Measurements from ENCODE around the gene SH2D3A. TPM values are rescaled to one million over a fixed set of nuclear protein-coding genes. Genes with fewer than 3 reads are reported as not detected.
"Not testable (repeated sequence)": the region's sequence is repeated elsewhere in the genome, so short reads cannot be mapped to it uniquely, and the experiment has no call there.

SH2D3A gene
- polyA plus RNA-seq, 2 donors, result 29.6 to 48.7 TPM

- Histone ChIP-seq H3K9me3 (ENCODE audit: control insufficient read depth in 2 of 2, insufficient read depth in 1 of 2, low read depth in 1 of 2, low read length in 1 of 2) (peaks cover 0 to 6% of the 10 kb centered on the region in 2 donors), H3K4me1 (ENCODE audit: control insufficient read depth in 2 of 2, insufficient read depth in 2 of 2, low read length in 1 of 2) (peaks cover 0 to 2% of the 10 kb centered on the region in 2 donors), H3K4me3 (ENCODE audit: low read depth in 1 of 2, low read length in 2 of 2) (no peak overlapping the region), H3K27ac (ENCODE audit: low read depth in 2 of 2, low read length in 1 of 2) (no peak overlapping the region), H3K27me3 (ENCODE audit: control insufficient read depth in 1 of 2, insufficient read depth in 2 of 2, low read length in 2 of 2) (no peaks in the 10 kb centered on the region), H3K36me3 (ENCODE audit: control insufficient read depth in 2 of 2, insufficient read depth in 2 of 2, low read length in 1 of 2) (no peaks in the 10 kb centered on the region)
- 90 to 91% methylated on average over 19 to 20 of the region's 20 CpGs for WGBS, 2 donors
These were observed 54.3 kb downstream of the SH2D3A start for GRCh38 chr19:6712692-6713670.

- no peak overlapping the region for H3K4me3 ChIP-seq (ENCODE audit: low read depth in 1 of 2, low read length in 2 of 2)
- no peak overlapping the region for H3K27ac ChIP-seq (ENCODE audit: low read depth in 2 of 2, low read length in 1 of 2)
- 86 to 93% methylated on average over 16 of the region's 16 CpGs for WGBS, 2 donors
- H3K9me3 ChIP-seq (ENCODE audit: control insufficient read depth in 2 of 2, insufficient read depth in 1 of 2, low read depth in 1 of 2, low read length in 1 of 2), result peaks cover 0 to under 1% of the 10 kb centered on the region in 2 donors
- H3K4me1 ChIP-seq (ENCODE audit: control insufficient read depth in 2 of 2, insufficient read depth in 2 of 2, low read length in 1 of 2), result no peaks in the 10 kb centered on the region
- no peaks in the 10 kb centered on the region for H3K27me3 ChIP-seq (ENCODE audit: control insufficient read depth in 1 of 2, insufficient read depth in 2 of 2, low read length in 2 of 2)
- no peaks in the 10 kb centered on the region for H3K36me3 ChIP-seq (ENCODE audit: control insufficient read depth in 2 of 2, insufficient read depth in 2 of 2, low read length in 1 of 2)
These were observed 55.0 kb downstream of the SH2D3A start for GRCh38 chr19:6712231-6712630.

- no peak overlapping the region for H3K27ac ChIP-seq (ENCODE audit: low read depth in 2 of 2, low read length in 1 of 2)
- H3K4me1 ChIP-seq (ENCODE audit: control insufficient read depth in 2 of 2, insufficient read depth in 2 of 2, low read length in 1 of 2), result no peaks in the 10 kb centered on the region
- H3K9me3 ChIP-seq (ENCODE audit: control insufficient read depth in 2 of 2, insufficient read depth in 1 of 2, low read depth in 1 of 2, low read length in 1 of 2), result no peaks in the 10 kb centered on the region
- no peak overlapping the region for H3K4me3 ChIP-seq (ENCODE audit: low read depth in 1 of 2, low read length in 2 of 2)
- 76 to 81% methylated on average over 10 of the region's 10 CpGs for WGBS, 2 donors
- H3K36me3 ChIP-seq (ENCODE audit: control insufficient read depth in 2 of 2, insufficient read depth in 2 of 2, low read length in 1 of 2), result no peaks in the 10 kb centered on the region
- H3K27me3 ChIP-seq (ENCODE audit: control insufficient read depth in 1 of 2, insufficient read depth in 2 of 2, low read length in 2 of 2), result no peaks in the 10 kb centered on the region
These were observed 55.6 kb downstream of the SH2D3A start for GRCh38 chr19:6711605-6712004.

- H3K4me1 ChIP-seq (ENCODE audit: control insufficient read depth in 2 of 2, insufficient read depth in 2 of 2, low read length in 1 of 2), result no peaks in the 10 kb centered on the region
- H3K27ac ChIP-seq (ENCODE audit: low read depth in 2 of 2, low read length in 1 of 2), result no peak overlapping the region
- no peaks in the 10 kb centered on the region for H3K9me3 ChIP-seq (ENCODE audit: control insufficient read depth in 2 of 2, insufficient read depth in 1 of 2, low read depth in 1 of 2, low read length in 1 of 2)
- H3K36me3 ChIP-seq (ENCODE audit: control insufficient read depth in 2 of 2, insufficient read depth in 2 of 2, low read length in 1 of 2), result no peaks in the 10 kb centered on the region
- WGBS, 2 donors, result 52 to 55% methylated on average over 9 of the region's 9 CpGs
- no peak overlapping the region for H3K4me3 ChIP-seq (ENCODE audit: low read depth in 1 of 2, low read length in 2 of 2)
- H3K27me3 ChIP-seq (ENCODE audit: control insufficient read depth in 1 of 2, insufficient read depth in 2 of 2, low read length in 2 of 2), result no peaks in the 10 kb centered on the region
These were observed 56.2 kb downstream of the SH2D3A start for GRCh38 chr19:6711078-6711361.

- Histone ChIP-seq H3K27me3 (ENCODE audit: control insufficient read depth in 1 of 2, insufficient read depth in 2 of 2, low read length in 2 of 2) (no peaks in the 10 kb centered on the region), H3K4me3 (ENCODE audit: low read depth in 1 of 2, low read length in 2 of 2) (no peak overlapping the region), H3K27ac (ENCODE audit: low read depth in 2 of 2, low read length in 1 of 2) (no peak overlapping the region), H3K36me3 (ENCODE audit: control insufficient read depth in 2 of 2, insufficient read depth in 2 of 2, low read length in 1 of 2) (no peaks in the 10 kb centered on the region), H3K9me3 (ENCODE audit: control insufficient read depth in 2 of 2, insufficient read depth in 1 of 2, low read depth in 1 of 2, low read length in 1 of 2) (no peaks in the 10 kb centered on the region), H3K4me1 (ENCODE audit: control insufficient read depth in 2 of 2, insufficient read depth in 2 of 2, low read length in 1 of 2) (no peaks in the 10 kb centered on the region)
- WGBS, 2 donors, result 22 to 33% methylated on average over 28 to 30 of the region's 30 CpGs
These were observed 56.8 kb downstream of the SH2D3A start for GRCh38 chr19:6710273-6711077.

GRCh38 chr19:6709549-6709948 is 57.7 kb downstream of the SH2D3A start:
- H3K4me1 ChIP-seq (ENCODE audit: control insufficient read depth in 2 of 2, insufficient read depth in 2 of 2, low read length in 1 of 2), result no peaks in the 10 kb centered on the region
- no peaks in the 10 kb centered on the region for H3K27me3 ChIP-seq (ENCODE audit: control insufficient read depth in 1 of 2, insufficient read depth in 2 of 2, low read length in 2 of 2)
- H3K36me3 ChIP-seq (ENCODE audit: control insufficient read depth in 2 of 2, insufficient read depth in 2 of 2, low read length in 1 of 2), result no peaks in the 10 kb centered on the region
- H3K9me3 ChIP-seq (ENCODE audit: control insufficient read depth in 2 of 2, insufficient read depth in 1 of 2, low read depth in 1 of 2, low read length in 1 of 2), result no peaks in the 10 kb centered on the region
- 50 to 51% methylated on average over 13 to 14 of the region's 14 CpGs for WGBS, 2 donors
- no peak overlapping the region for H3K27ac ChIP-seq (ENCODE audit: low read depth in 2 of 2, low read length in 1 of 2)
- H3K4me3 ChIP-seq (ENCODE audit: low read depth in 1 of 2, low read length in 2 of 2), result no peak overlapping the region

GRCh38 chr19:6708913-6709312 is 58.3 kb downstream of the SH2D3A start:
- not testable (repeated sequence) for H3K9me3 ChIP-seq (ENCODE audit: control insufficient read depth in 2 of 2, insufficient read depth in 1 of 2, low read depth in 1 of 2, low read length in 1 of 2); H3K27ac ChIP-seq (ENCODE audit: low read depth in 2 of 2, low read length in 1 of 2); H3K36me3 ChIP-seq (ENCODE audit: control insufficient read depth in 2 of 2, insufficient read depth in 2 of 2, low read length in 1 of 2); H3K4me1 ChIP-seq (ENCODE audit: control insufficient read depth in 2 of 2, insufficient read depth in 2 of 2, low read length in 1 of 2); H3K4me3 ChIP-seq (ENCODE audit: low read depth in 1 of 2, low read length in 2 of 2); H3K27me3 ChIP-seq (ENCODE audit: control insufficient read depth in 1 of 2, insufficient read depth in 2 of 2, low read length in 2 of 2)
- 85 to 89% methylated on average over 12 of the region's 12 CpGs for WGBS, 2 donors

GRCh38 chr19:6708346-6708745 is 58.9 kb downstream of the SH2D3A start:
- WGBS, 2 donors, result 82 to 83% methylated on average over 3 of the region's 3 CpGs
- H3K27me3 ChIP-seq (ENCODE audit: control insufficient read depth in 1 of 2, insufficient read depth in 2 of 2, low read length in 2 of 2), result no peaks in the 10 kb centered on the region
- no peaks in the 10 kb centered on the region for H3K9me3 ChIP-seq (ENCODE audit: control insufficient read depth in 2 of 2, insufficient read depth in 1 of 2, low read depth in 1 of 2, low read length in 1 of 2)
- H3K36me3 ChIP-seq (ENCODE audit: control insufficient read depth in 2 of 2, insufficient read depth in 2 of 2, low read length in 1 of 2), result no peaks in the 10 kb centered on the region
- H3K27ac ChIP-seq (ENCODE audit: low read depth in 2 of 2, low read length in 1 of 2), result no peak overlapping the region
- H3K4me1 ChIP-seq (ENCODE audit: control insufficient read depth in 2 of 2, insufficient read depth in 2 of 2, low read length in 1 of 2), result no peaks in the 10 kb centered on the region
- H3K4me3 ChIP-seq (ENCODE audit: low read depth in 1 of 2, low read length in 2 of 2), result no peak overlapping the region

- Histone ChIP-seq H3K36me3 (ENCODE audit: control insufficient read depth in 2 of 2, insufficient read depth in 2 of 2, low read length in 1 of 2) (no peaks in the 10 kb centered on the region), H3K27ac (ENCODE audit: low read depth in 2 of 2, low read length in 1 of 2) (no peak overlapping the region), H3K9me3 (ENCODE audit: control insufficient read depth in 2 of 2, insufficient read depth in 1 of 2, low read depth in 1 of 2, low read length in 1 of 2) (no peaks in the 10 kb centered on the region), H3K4me3 (ENCODE audit: low read depth in 1 of 2, low read length in 2 of 2) (no peak overlapping the region), H3K27me3 (ENCODE audit: control insufficient read depth in 1 of 2, insufficient read depth in 2 of 2, low read length in 2 of 2) (no peaks in the 10 kb centered on the region), H3K4me1 (ENCODE audit: control insufficient read depth in 2 of 2, insufficient read depth in 2 of 2, low read length in 1 of 2) (no peaks in the 10 kb centered on the region)
- 77 to 78% methylated on average over 14 to 16 of the region's 16 CpGs for WGBS, 2 donors
These were observed 59.6 kb downstream of the SH2D3A start for GRCh38 chr19:6707658-6708018.

Measured in esophagus (tissue), 2 donors.